ENCODE results near the gene EIF4H.

The EIF4H gene

GRCh38 chr7:74235518-74236268 lies 61.5 kb downstream of the EIF4H start:
- Histone ChIP-seq H3K4me3 (replicated peaks; ENCODE audit: insufficient read depth, low read length) (no peak overlapping the region), H3K27me3 (ENCODE audit: insufficient read depth, poor library complexity, severe bottlenecking) (no peaks in the 10 kb centered on the region), H3K27ac (replicated peaks) (no peak overlapping the region)
- no peak for TF ChIP-seq GABPA (IDR thresholded peaks at IDR 0.05; ENCODE audit: low read depth)
- TF ChIP-seq, protein P1, sequence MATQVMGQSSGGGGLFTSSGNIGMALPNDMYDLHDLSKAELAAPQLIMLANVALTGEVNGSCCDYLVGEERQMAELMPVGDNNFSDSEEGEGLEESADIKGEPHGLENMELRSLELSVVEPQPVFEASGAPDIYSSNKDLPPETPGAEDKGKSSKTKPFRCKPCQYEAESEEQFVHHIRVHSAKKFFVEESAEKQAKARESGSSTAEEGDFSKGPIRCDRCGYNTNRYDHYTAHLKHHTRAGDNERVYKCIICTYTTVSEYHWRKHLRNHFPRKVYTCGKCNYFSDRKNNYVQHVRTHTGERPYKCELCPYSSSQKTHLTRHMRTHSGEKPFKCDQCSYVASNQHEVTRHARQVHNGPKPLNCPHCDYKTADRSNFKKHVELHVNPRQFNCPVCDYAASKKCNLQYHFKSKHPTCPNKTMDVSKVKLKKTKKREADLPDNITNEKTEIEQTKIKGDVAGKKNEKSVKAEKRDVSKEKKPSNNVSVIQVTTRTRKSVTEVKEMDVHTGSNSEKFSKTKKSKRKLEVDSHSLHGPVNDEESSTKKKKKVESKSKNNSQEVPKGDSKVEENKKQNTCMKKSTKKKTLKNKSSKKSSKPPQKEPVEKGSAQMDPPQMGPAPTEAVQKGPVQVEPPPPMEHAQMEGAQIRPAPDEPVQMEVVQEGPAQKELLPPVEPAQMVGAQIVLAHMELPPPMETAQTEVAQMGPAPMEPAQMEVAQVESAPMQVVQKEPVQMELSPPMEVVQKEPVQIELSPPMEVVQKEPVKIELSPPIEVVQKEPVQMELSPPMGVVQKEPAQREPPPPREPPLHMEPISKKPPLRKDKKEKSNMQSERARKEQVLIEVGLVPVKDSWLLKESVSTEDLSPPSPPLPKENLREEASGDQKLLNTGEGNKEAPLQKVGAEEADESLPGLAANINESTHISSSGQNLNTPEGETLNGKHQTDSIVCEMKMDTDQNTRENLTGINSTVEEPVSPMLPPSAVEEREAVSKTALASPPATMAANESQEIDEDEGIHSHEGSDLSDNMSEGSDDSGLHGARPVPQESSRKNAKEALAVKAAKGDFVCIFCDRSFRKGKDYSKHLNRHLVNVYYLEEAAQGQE (IDR thresholded peaks at IDR 0.05; ENCODE audit: insufficient replicate concordance, low read depth), result no peak
- no peak for DNase-seq (ENCODE audit: low read depth in 1 of 2, low spot score in 1 of 2)

DNA sequence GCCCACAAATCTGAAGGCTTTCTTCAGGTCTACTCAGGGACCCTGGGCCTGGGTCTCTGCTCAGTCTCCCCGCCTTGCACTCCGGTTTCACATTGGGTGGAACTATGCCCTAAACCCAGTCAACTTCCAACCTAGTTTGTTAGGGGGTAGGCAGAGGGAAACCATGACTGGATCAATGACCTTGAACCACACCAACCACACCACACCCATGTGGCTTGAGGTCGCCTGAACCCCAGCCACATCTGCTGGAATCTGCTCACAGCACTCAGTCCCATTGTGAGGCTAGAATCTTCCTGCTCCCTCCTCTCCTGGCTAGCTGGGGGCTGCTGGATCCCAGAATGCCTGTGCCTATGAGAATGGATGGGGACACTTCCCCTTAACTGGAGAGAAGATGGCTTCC lies 62.1 kb downstream of the EIF4H start:
- Histone ChIP-seq H3K27me3 (ENCODE audit: insufficient read depth, poor library complexity, severe bottlenecking) (no peaks in the 10 kb centered on the region), H3K27ac (replicated peaks) (no peak overlapping the region), H3K4me3 (replicated peaks; ENCODE audit: insufficient read depth, low read length) (no peak overlapping the region)
- TF ChIP-seq, protein P1 (IDR thresholded peaks at IDR 0.05; ENCODE audit: insufficient replicate concordance, low read depth), result no peak
- TF ChIP-seq, protein P2, sequence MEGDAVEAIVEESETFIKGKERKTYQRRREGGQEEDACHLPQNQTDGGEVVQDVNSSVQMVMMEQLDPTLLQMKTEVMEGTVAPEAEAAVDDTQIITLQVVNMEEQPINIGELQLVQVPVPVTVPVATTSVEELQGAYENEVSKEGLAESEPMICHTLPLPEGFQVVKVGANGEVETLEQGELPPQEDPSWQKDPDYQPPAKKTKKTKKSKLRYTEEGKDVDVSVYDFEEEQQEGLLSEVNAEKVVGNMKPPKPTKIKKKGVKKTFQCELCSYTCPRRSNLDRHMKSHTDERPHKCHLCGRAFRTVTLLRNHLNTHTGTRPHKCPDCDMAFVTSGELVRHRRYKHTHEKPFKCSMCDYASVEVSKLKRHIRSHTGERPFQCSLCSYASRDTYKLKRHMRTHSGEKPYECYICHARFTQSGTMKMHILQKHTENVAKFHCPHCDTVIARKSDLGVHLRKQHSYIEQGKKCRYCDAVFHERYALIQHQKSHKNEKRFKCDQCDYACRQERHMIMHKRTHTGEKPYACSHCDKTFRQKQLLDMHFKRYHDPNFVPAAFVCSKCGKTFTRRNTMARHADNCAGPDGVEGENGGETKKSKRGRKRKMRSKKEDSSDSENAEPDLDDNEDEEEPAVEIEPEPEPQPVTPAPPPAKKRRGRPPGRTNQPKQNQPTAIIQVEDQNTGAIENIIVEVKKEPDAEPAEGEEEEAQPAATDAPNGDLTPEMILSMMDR (IDR thresholded peaks at IDR 0.05; ENCODE audit: insufficient read depth, low read length), result no peak
- TF ChIP-seq GABPA (IDR thresholded peaks at IDR 0.05; ENCODE audit: low read depth), result no peak
- TF ChIP-seq SPI1 (IDR thresholded peaks at IDR 0.05; ENCODE audit: borderline replicate concordance, low read depth), result no peak
- TF ChIP-seq POLR2AphosphoS5 (IDR thresholded peaks at IDR 0.05; ENCODE audit: low read depth), result no peak; the same call in 1 of the 2 replicates
- no peak for DNase-seq (ENCODE audit: low read depth in 1 of 2, low spot score in 1 of 2)

DNA sequence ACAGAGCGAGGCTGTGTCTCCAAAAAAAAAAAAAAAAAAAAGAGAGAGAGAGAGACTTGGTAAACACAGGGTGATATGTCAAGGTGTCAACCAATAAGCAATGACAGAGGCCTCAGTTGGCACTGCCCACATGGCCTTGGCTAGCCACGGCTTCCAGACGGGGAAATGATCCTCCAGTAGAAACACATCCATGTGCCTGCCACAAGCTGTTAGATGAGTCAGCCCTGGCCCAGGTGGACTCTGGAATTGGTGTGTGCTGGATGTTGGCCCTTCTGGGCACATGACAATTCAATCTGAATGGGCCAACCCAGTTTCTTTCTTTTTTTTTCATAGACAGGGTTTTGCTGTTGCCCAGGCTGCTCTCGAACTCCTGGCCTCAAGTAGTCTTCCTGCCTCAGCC lies 66.3 kb downstream of the EIF4H start:
- TF ChIP-seq POLR2AphosphoS5 (IDR thresholded peaks at IDR 0.05; ENCODE audit: low read depth) (no peak), GABPA (IDR thresholded peaks at IDR 0.05; ENCODE audit: low read depth) (no peak), SPI1 (IDR thresholded peaks at IDR 0.05; ENCODE audit: borderline replicate concordance, low read depth) (no peak)
- TF ChIP-seq, protein P1 (IDR thresholded peaks at IDR 0.05; ENCODE audit: insufficient replicate concordance, low read depth), result no peak
- TF ChIP-seq, protein P2 (IDR thresholded peaks at IDR 0.05; ENCODE audit: insufficient read depth, low read length), result no peak
- no peak for DNase-seq (ENCODE audit: low read depth in 1 of 2, low spot score in 1 of 2)
- no peak overlapping the region for H3K27ac ChIP-seq (replicated peaks)

More for the DNA sequence above, 66.3 kb downstream of the EIF4H start:
- Histone ChIP-seq H3K4me3 (replicated peaks; ENCODE audit: insufficient read depth, low read length) (no peak overlapping the region), H3K27me3 (ENCODE audit: insufficient read depth, poor library complexity, severe bottlenecking) (no peaks in the 10 kb centered on the region)

Data from HL-60 (cell line).